ENCODE data around the gene TAF8. TPM values are rescaled to one million over a fixed set of nuclear protein-coding genes. Genes with fewer than 3 reads are reported as not detected.
A peak's percentile ranks its signal among the peaks of the same experiment; 100 is the strongest.

TAF8 gene
- total RNA-seq, 1 donor from 2014 or later: 35.1 TPM

DNA sequence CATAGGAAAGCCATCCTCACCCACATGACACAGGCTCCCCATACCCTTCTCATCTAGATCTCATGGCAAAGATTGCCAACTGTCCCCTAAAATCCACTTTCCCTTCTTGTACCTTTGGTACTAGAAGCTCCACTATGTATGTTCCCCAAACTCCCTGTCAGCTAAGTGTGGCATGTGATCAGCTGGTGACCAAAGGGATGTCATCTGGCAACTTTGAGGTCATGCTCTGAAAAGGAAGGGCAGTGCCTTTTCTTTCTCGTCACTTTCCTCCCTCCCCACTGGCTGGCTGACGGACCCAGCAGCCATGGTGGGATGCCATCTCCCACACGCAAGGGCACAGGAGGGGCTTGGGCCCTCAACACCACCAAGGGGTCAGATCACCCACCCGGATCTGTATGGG is 23.8 kb upstream of the TAF8 start:
- H3K27me3 ChIP-seq (ENCODE audit: low read depth): no peaks in the 10 kb centered on the region
- H3K9me3 ChIP-seq: no peaks in the 10 kb centered on the region
- no peak overlapping the region for H3K4me3 ChIP-seq
- H3K4me1 ChIP-seq: peaks cover 82% of the 10 kb centered on the region
- no peak overlapping the region for H3K27ac ChIP-seq
- H3K36me3 ChIP-seq: peaks cover 24% of the 10 kb centered on the region
- ATAC-seq (no peak), DNase-seq (no peak)
- intact Hi-C loops (cut with DNase I): no loop called here
- TF ChIP-seq, protein P1, sequence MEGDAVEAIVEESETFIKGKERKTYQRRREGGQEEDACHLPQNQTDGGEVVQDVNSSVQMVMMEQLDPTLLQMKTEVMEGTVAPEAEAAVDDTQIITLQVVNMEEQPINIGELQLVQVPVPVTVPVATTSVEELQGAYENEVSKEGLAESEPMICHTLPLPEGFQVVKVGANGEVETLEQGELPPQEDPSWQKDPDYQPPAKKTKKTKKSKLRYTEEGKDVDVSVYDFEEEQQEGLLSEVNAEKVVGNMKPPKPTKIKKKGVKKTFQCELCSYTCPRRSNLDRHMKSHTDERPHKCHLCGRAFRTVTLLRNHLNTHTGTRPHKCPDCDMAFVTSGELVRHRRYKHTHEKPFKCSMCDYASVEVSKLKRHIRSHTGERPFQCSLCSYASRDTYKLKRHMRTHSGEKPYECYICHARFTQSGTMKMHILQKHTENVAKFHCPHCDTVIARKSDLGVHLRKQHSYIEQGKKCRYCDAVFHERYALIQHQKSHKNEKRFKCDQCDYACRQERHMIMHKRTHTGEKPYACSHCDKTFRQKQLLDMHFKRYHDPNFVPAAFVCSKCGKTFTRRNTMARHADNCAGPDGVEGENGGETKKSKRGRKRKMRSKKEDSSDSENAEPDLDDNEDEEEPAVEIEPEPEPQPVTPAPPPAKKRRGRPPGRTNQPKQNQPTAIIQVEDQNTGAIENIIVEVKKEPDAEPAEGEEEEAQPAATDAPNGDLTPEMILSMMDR (IDR thresholded peaks at IDR 0.05): no peak

DNA sequence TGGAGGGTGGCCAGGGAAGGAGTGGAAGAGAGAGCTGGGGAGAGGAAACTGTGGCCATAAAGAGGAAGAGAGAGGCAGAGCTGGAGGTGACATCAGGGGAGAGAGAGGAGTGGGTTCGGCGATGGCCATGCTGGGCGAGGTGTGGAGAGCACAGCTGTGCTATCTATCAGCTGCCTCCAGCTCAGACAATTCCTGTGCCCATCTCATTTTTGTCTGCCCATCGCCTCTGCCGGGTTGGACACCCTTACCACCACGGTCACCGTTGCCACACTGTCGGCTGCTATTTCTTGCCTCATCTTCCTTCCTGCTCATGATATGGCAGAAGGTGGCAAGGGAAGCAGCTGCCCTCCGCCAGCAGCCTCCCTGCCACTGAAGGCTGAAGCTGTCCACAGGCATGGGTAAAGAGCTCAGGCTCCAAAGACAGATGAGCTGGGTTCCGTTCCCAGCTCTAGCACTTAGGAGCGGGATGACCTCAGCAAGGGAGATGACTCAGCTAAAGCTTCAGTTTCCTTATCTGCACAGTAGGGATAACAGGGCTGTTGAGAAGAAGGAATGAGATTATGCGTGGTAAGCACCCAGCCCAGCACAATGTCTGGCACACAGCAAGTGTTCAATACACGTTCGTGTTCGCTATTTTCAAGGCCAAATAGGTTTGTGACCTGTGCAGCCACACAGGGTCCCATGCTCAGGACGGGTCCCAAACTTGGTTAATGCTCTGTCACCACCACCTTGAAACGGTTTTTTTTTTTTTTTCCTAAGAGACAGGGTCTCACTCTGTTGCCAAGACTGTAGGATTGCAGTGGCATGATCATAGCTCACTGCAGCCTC is 21.9 kb upstream of the TAF8 start:
- Histone ChIP-seq H3K27me3 (ENCODE audit: low read depth) (no peaks in the 10 kb centered on the region), H3K4me3 (peak overlapping the region; percentile 22), H3K27ac (peak overlapping the region; percentile 49), H3K4me1 (peaks cover 83% of the 10 kb centered on the region), H3K36me3 (peaks cover 34% of the 10 kb centered on the region), H3K9me3 (no peaks in the 10 kb centered on the region)
- peak; percentile 45 to 51 for ATAC-seq
- intact Hi-C loops (cut with DNase I): no loop called here
- TF ChIP-seq, protein P1 (IDR thresholded peaks at IDR 0.05): no peak
- DNase-seq: peak; percentile 64

DNA sequence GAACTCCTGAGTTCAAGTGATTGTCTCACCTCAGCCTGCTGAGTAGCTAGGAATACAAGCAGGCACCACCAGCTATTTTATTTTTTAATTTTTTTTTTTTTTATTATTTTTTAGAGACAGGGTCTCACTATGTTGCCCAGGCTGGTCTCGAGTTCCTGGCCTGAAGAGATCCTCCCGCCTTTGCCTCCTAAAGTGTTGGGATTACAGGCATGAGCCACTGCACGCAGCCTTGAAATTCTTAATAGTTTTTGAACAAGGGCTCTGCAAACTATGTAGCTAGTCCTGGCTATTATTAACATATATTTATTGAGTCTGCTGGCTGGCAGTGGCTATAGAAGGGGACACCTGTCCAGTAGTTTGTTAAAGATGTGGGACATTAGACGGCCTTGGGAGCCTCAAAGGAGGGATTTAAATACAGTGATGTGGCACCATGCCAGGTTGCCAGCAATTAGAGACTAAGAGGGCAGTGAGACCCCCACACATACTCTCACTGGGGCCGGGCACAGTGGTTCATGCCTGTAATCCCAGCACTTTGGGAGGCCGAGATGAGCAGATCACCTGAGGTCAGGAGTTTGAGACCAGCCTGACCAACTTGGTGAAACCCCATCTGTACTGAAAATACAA is 21.1 kb upstream of the TAF8 start:
- DNase-seq (no peak), ATAC-seq (no peak)
- H3K36me3 ChIP-seq: peaks cover 34% of the 10 kb centered on the region
- H3K27ac ChIP-seq: peak overlapping the region; percentile 49
- peaks cover 79% of the 10 kb centered on the region for H3K4me1 ChIP-seq
- H3K27me3 ChIP-seq (ENCODE audit: low read depth): no peaks in the 10 kb centered on the region
- no peak overlapping the region for H3K4me3 ChIP-seq
- TF ChIP-seq, protein P1 (IDR thresholded peaks at IDR 0.05): no peak
- H3K9me3 ChIP-seq: no peaks in the 10 kb centered on the region
- intact Hi-C loops (cut with DNase I): no loop called here

DNA sequence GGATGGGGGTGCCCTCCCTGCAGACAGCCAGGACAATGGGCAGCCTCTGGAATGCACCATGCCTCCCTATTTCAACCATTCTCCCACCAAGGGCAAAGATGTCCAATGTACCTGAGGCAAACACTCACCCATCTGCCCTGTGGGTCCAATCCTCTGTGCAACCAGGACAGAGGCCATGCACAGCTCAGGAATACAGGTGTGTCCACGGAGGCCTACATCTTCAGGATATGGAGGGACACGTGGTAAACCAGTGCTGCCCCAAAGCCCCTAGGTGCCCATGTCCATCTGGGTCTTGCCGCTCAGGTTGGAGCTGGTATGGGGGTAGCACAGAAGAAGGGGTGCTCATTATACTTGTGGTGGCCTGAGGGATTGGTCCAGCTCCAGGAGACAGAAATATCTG is 20.4 kb upstream of the TAF8 start:
- Histone ChIP-seq H3K9me3 (no peaks in the 10 kb centered on the region), H3K4me3 (no peak overlapping the region), H3K27ac (peak overlapping the region; percentile 72), H3K36me3 (peaks cover 34% of the 10 kb centered on the region), H3K27me3 (ENCODE audit: low read depth) (no peaks in the 10 kb centered on the region), H3K4me1 (peaks cover 79% of the 10 kb centered on the region)
- TF ChIP-seq, protein P1 (IDR thresholded peaks at IDR 0.05): no peak
- ATAC-seq: no peak
- no peak for DNase-seq
- intact Hi-C loops (cut with DNase I): no loop called here

DNA sequence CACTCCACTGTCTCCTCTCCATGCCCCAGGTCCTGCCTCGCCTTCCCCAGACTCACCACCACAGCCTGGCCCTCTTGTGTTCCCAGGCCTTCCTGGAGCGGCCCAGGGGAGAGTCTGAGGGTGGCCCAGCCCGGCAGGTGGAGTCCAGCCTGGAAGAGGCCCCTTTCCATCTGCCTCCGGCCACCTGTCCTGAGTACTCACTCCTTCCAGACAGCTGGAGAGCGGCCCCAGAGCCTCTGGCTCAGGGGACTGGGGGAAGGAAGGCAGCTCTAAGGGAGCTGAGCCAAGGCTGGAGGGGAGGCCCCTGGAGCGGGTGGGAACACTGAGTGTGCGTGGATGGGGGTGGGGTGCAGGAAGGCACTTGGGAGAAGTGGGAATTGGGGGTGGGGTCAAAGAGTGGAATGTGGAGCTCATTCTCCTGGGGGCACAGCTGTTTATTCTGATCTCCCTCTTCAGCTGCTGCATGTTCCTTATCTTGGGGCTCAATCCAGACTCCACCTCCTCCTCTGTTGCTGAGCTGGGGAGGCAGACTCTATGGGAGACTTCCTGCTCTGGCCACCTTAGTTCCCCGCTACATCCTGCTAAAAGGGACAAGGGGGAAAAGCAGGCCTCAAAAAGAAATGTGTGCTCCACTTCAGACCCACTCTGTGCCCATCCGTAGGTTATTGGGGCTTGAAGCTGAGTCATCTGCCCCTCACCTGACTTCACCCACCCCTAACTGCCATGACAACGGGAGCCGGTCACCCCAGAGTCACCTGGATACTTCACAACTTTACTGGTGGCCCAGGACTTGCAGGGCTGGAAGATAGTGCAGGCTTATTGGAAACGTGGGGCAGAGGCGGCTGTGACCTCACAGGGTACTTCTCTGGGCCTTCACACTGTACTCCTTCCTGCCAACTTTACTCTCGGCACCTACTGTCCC is 19.5 kb upstream of the TAF8 start:
- H3K4me3 ChIP-seq: no peak overlapping the region
- intact Hi-C loops (cut with DNase I): no loop called here
- H3K36me3 ChIP-seq: peaks cover 34% of the 10 kb centered on the region
- peak overlapping the region; percentile 72 for H3K27ac ChIP-seq
- TF ChIP-seq, protein P1 (IDR thresholded peaks at IDR 0.05): no peak
- H3K4me1 ChIP-seq: peaks cover 71% of the 10 kb centered on the region
- no peak for DNase-seq
- H3K27me3 ChIP-seq (ENCODE audit: low read depth): no peaks in the 10 kb centered on the region
- peak; percentile 78 to 79 for ATAC-seq
- H3K9me3 ChIP-seq: no peaks in the 10 kb centered on the region

Data from lower lobe of right lung (tissue), 2 donors.